COR-L47 (cell line): ENCODE results near the gene PXDN.
"Not testable (repeated sequence)": the region's sequence is repeated elsewhere in the genome, so short reads cannot be mapped to it uniquely, and the experiment has no call there.

Source experiments
- DNase-seq: peaks from one replicate; lab custom pipeline; 2025; lab: John Stamatoyannopoulos, UW

Gene PXDN

DNA sequence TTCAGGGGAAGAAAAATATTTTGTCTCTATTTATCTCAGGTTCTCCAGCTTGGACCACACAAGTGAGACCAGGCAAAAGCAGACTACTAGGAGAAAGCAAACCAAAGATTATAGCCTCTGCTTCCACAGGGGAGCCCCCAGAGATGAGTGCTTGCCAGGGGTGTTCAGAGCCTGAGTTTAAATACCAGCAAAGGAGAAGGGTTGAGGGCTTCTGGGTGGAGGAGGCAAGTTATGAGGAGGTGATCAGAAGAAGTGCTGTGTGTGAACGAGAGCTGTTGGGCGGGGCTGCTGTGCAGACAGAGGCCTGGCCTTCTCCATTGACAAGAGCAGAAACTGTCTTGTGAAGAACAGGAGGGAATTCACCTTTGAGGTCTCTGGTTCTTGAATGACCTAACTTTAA lies 32.8 kb upstream of the PXDN start:
- no peak for DNase-seq

DNA sequence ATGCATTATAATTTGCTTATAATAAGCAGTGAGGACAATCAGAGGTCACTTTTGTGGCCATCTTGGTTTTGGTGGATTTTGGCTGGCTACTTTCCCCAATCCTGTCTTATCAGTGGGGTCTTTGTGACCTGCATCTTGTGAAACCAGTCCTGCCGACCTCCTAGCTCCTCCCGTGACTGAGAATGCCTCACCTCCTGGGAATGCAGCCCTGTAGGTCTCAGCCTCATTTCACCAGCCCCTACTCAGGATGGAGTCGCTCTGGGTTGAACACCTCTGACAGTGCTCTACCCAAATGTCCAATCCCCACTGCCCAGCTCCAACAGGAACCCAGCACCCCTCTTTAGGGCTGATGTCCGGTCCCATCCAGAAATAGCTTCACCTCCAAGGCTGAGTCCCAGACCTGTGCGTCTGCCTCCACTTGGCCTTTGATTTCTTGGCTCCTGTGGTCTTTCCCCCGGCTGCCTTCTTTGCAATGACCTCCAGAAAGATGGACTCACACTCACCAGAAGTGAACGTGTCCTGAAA lies 31.3 kb upstream of the PXDN start:
- no peak for DNase-seq

- no peak for DNase-seq
Measured at GRCh38 chr2:1774929-1775328, 30.6 kb upstream of the PXDN start.

GRCh38 chr2:1773883-1774282 lies 29.6 kb upstream of the PXDN start:
- peak; percentile 8 for DNase-seq

DNA sequence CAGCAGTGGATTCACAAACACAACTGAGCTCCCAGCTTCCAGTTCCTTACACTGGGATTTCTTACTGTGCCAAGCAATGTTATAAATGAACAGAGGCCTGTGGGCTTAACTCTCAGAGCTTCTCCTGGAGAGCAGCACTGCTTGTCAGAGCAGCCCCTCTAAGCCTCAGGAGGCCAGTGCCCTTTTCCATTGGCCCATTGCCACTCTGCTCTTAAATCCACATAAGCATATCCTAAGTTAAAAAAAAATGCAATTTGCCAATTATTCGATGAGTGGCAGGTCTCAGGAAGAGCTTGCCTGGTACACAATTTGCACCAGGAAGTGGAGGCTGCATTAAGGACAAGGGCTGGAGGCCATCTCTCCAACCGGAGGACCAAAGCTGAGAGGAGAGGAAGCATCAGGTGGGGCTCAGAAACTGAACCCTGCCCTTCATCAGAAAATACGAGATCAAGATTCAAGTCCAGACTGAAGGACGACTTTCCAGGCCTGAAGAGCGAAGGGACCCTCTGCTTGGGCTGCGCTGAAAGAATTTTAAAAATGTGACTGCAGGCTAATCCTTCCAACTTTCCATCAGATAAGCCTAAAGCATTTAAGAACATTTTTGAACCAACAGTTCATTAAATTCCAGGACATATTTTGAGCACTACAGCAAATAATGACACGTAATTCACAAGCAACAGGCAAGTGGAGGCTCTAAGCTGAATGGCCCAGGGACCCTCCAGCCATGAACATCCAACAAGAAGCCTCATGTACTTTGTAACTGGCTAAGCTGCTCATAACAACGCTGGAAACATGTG lies 28.4 kb upstream of the PXDN start:
- DNase-seq, result no peak

- no peak for DNase-seq
Measured at GRCh38 chr2:1771626-1772280, 27.4 kb upstream of the PXDN start.

DNA sequence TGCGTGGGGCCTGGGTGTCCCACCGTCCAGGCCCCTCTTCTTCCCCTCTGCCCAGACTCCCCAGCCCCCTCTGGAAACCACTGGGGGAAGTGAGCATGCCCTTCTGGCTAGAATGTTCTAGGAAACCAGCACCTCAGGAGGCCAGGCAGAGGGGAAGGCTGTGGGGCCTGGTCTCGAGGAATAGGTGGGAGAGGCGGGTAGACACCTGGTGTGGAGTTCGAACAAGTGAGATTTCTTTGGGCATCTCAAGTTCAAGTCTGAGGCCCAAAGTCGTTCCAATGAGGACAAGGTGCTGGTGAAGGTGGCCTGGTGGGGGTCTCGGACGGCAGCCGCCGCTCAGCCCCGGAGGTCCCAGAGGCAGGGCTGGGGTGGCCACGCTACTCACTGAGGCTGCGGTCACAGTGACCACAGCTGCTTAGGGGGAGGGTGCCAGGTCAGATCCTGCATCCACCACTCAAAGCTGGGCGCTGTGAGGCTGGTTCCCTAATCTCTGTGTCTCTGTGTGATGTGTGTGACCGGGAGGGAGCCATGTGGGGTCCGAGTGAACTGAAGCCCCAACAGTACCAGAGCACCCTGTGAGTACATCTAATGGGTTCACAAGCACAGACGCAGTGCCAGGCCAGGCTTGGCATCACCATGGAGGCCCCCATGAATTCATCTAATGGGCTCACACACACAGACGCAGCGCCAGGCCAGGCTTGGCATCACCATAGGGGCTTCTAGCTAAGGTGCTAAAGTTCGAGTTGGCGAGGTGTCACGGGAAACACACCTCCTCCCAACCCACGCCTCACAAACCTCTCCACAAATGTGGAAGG lies 26.5 kb upstream of the PXDN start:
- DNase-seq, result no peak

- DNase-seq, result peak; percentile 84
Measured at GRCh38 chr2:1769703-1770422, 25.5 kb upstream of the PXDN start.

GRCh38 chr2:1767939-1768691 lies 23.8 kb upstream of the PXDN start:
- no peak for DNase-seq

DNA sequence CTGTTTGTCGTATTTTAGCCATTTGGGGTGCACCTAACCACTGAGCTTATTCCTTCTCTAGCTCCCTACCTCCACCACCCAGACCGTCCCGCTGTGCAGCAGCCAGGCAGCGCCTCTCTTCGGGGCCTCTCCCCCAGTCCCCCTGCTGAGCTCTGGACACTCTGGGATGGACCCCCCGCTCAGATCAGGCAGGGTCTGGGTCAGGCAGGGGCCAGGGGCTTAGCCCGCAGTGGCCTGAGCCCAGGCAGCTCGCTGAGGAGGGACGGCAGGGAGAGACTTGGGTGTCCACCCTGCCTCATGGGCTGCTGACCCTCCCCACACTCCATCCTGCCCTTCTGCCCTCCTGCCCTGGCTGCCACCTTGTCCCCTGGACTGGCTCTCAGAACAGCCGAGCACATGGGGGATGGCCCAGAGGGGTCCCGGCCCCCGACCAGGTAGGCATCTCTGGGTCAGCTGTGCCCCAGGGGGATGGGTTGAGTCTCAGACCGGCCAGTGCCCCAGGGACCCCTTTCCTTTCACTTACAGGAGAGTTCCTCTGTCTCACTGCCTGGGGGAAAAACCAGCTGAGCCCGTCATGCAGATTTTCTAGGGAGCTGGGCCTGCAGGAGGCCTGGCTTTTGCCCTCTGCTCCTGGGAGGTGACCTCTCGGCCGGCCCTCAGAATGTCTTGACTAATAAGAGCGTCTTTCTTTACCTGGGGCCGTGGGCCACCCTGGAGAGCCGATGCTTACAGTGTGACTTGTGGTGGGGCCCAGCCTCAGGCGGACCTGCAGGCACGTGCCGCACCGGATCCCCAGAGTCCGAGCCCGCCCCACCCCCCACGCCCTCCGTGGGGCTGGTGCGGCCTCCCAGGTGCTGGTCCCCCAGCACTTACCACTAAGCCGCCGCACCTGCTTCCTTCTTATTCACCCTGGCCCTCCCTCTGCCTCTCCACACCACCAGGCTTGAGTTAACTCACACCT lies 22.8 kb upstream of the PXDN start:
- no peak for DNase-seq

DNA sequence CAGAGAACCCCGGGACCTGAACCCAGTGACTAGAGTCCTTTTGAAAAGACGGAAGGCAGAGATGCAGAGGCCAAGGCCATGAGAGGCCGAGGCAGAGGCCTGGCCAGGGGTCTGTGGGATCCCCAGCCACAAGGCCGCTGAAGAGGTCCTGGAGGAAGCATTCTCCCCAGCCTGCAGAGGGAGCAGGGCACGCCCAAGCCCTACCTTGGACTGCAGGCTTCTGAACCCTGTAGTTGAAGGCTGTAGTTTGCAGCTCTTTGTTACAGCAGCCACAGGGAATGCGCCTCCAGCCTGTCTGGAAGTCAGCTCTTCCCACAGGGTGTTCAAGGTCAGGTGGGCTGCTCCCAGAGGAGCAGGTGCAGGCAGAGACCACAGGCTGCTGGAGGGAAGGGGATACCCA lies 22.1 kb upstream of the PXDN start:
- no peak for DNase-seq

DNA sequence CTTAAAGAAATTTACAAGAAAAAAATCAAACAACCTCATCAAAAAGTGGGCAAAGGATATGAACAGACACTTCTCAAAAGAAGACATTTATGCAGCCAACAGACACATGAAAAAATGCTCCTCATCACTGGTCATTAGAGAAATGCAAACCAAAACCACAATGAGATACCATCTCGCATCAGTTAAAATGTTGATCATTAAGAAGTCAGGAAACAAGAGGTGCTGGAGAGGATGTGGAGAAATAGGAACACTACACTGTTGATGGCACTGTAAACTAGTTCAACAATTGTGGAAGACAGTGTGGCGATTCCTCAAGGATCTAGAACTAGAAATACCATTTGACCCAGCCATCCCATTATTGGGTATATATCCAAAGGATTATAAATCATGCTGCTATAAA lies 20.9 kb upstream of the PXDN start:
- DNase-seq, result not testable (repeated sequence)

GRCh38 chr2:1759611-1759930 lies 15.3 kb upstream of the PXDN start:
- no peak for DNase-seq

DNA sequence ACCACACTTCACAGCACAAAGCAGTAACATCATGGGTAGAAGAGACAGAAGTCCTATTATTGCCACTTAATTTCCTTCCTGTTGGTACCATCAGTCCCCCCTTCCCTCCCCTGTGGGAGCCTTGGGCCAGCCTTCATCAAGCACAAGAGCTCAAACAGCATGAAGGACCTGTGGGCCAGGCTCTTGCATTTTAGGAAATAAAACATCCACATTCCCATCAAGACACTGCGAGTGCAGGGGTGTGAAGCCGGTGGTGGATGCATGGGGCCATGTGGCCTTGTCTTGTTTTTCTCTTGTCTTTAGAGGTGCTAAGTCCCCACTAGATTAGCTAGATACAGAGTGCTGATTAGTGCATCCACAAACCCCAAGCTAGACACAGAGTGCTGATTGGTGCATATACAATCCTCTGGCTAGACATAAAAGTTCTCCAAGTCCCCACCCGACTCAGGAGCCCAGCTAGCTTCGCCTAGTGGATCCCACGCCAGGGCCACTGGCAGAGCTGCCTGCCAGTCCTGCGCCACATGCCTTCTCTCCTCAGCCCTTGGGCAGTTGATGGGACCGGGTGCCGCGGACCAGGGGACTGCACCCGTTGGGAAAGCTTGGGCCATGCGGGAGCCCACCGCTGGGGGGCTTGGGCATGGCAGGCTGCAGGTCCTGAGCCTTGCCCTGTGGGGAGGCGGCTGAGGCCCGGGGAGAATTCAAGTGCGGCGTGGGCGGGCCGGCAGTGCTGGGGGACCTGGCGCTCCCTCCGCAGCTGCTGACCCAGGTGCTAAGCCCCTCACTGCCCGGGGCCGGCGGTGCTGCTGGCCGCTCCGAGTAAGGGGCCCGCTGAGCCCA lies 14.7 kb upstream of the PXDN start:
- DNase-seq, result no peak

- DNase-seq, result no peak
Measured at GRCh38 chr2:1758171-1758570, 13.9 kb upstream of the PXDN start.

GRCh38 chr2:1757567-1757966 lies 13.3 kb upstream of the PXDN start:
- DNase-seq, result no peak

- not testable (repeated sequence) for DNase-seq
Measured at GRCh38 chr2:1757146-1757545, 12.8 kb upstream of the PXDN start.

GRCh38 chr2:1756456-1756855 lies 12.1 kb upstream of the PXDN start:
- DNase-seq, result no peak
